ENCODE data around the gene HNRNPA1.

Gene HNRNPA1

DNA sequence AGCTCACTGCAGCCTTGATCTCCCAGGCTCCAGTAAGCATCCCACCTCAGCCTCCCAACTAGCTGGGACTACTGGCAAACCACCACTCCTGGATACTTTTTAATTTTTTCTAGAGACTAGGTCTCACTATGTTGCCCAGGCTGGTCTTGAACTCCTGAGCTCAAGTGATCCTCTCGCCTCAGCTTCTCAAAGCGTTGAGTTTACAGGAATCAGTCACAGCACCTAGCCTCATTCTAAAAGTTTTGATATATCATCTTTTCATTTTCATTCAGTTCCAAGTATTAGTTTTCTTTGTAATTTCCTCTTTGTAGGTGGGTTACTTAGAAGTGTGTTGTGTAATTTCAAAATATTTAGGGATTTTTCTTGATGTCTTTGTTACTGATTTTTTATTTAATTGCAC is 10.2 kb upstream of the HNRNPA1 start:
- peaks cover 8 to 13% of the 10 kb centered on the region in 2 experiments; a peak in 2 of 3 replicates for H3K36me3 ChIP-seq (ENCODE audit: control insufficient read depth in 2 of 2, insufficient read depth in 1 of 2, low read length in 2 of 2)
- CTCF ChIA-PET: interaction anchor here (0.7 to 1.7 kb wide), 2 partner anchors 19 to 61 kb away, joined by 3 to 7 read pairs; no protein-coding TSS in a partner anchor
- no peak for TF ChIP-seq ZNF175 (tag by site-specific recombination; IDR thresholded peaks at IDR 0.05)
- peaks cover 9% of the 10 kb centered on the region for H3K4me1 ChIP-seq (ENCODE audit: control insufficient read depth, insufficient read depth, low read length)
- H3K9me3 ChIP-seq (ENCODE audit: control insufficient read depth, insufficient read depth, low read depth, low read length): no peaks in the 10 kb centered on the region
- POLR2A ChIA-PET: interaction anchor here (3.5 to 4.0 kb wide), 2 partner anchors 10 to 11 kb away, joined by 17 to 19 read pairs; partner anchors contain the start of genes CBX5 and HNRNPA1
- no peak overlapping the region for H3K4me3 ChIP-seq (ENCODE audit: low read depth, low read length)
- no peak overlapping the region for H3K27ac ChIP-seq (ENCODE audit: extremely low read depth, low read depth, low read length)

DNA sequence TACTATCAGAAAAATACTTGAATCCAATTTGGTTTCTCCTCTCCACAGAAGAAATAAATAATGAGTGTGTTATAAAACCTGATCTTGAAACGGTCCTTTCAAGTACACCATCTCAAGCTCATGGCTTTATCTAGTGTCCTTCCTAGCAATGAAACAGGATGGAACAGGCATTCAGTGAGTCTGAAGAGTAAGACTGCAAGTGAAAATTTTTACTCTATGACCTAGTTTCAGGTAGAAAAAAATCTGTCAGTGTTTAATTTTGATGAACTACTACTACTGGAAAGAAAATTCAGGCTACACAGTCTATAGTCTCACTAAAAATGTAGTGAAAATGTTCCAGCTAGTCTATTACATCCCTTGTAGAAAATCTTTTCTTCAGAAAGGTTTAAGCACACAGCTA is 8.3 kb upstream of the HNRNPA1 start:
- TF ChIP-seq ZNF521 (tag by site-specific recombination; IDR thresholded peaks at IDR 0.05) (no peak), ZNF664 (tag by site-specific recombination; IDR thresholded peaks at IDR 0.05) (peak; percentile 96)
- Histone ChIP-seq H3K27ac (ENCODE audit: extremely low read depth, low read depth, low read length) (no peak overlapping the region), H3K4me3 (ENCODE audit: low read depth, low read length) (no peak overlapping the region), H3K36me3 (ENCODE audit: control insufficient read depth in 2 of 2, insufficient read depth in 1 of 2, low read length in 2 of 2) (peaks cover 8 to 13% of the 10 kb centered on the region in 2 experiments; a peak in 2 of 3 replicates), H3K9me3 (ENCODE audit: control insufficient read depth, insufficient read depth, low read depth, low read length) (no peaks in the 10 kb centered on the region), H3K4me1 (ENCODE audit: control insufficient read depth, insufficient read depth, low read length) (peaks cover 6% of the 10 kb centered on the region)
- ChIA-PET POLR2A (interaction anchor here (0.5 to 3.5 kb wide), 2 partner anchors 13 to 82 kb away, joined by 3 to 17 read pairs; no protein-coding TSS in a partner anchor), CTCF (interaction anchor here (0.7 to 1.9 kb wide), 7 partner anchors 9 to 88 kb away, joined by 3 to 7 read pairs (median 4); no protein-coding TSS in a partner anchor)

- no peaks in the 10 kb centered on the region for H3K9me3 ChIP-seq (ENCODE audit: control insufficient read depth, insufficient read depth, low read depth, low read length)
- ChIA-PET POLR2A (interaction anchor here (1.2 to 1.5 kb wide), 2 partner anchors 9 to 11 kb away, joined by 3 to 7 read pairs; no protein-coding TSS in a partner anchor), CTCF (interaction anchor here (0.6 to 1.9 kb wide), 5 partner anchors 9 to 60 kb away, joined by 3 to 8 read pairs (median 7); partner anchors contain the start of gene COPZ1)
- H3K4me1 ChIP-seq (ENCODE audit: control insufficient read depth, insufficient read depth, low read length): peaks cover 11% of the 10 kb centered on the region
- H3K36me3 ChIP-seq (ENCODE audit: control insufficient read depth in 2 of 2, insufficient read depth in 1 of 2, low read length in 2 of 2): peaks cover 8 to 25% of the 10 kb centered on the region in 2 experiments; a peak in 2 of 3 replicates
- H3K4me3 ChIP-seq (ENCODE audit: low read depth, low read length): no peak overlapping the region
- H3K27ac ChIP-seq (ENCODE audit: extremely low read depth, low read depth, low read length): no peak overlapping the region
- TF ChIP-seq ZSCAN16 (tag by site-specific recombination; IDR thresholded peaks at IDR 0.05): peak; percentile 92
- TF ChIP-seq ZXDB (tag by site-specific recombination; IDR thresholded peaks at IDR 0.05): peak; percentile 24; the same call in 1 of the 2 replicates
- TF ChIP-seq, protein P1, sequence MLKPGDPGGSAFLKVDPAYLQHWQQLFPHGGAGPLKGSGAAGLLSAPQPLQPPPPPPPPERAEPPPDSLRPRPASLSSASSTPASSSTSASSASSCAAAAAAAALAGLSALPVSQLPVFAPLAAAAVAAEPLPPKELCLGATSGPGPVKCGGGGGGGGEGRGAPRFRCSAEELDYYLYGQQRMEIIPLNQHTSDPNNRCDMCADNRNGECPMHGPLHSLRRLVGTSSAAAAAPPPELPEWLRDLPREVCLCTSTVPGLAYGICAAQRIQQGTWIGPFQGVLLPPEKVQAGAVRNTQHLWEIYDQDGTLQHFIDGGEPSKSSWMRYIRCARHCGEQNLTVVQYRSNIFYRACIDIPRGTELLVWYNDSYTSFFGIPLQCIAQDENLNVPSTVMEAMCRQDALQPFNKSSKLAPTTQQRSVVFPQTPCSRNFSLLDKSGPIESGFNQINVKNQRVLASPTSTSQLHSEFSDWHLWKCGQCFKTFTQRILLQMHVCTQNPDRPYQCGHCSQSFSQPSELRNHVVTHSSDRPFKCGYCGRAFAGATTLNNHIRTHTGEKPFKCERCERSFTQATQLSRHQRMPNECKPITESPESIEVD (tag by site-specific recombination; IDR thresholded peaks at IDR 0.05): peak; percentile 95
- TF ChIP-seq ZNF239 (tag by site-specific recombination; IDR thresholded peaks at IDR 0.05): no peak
- TF ChIP-seq GLI2 (tag by site-specific recombination; IDR thresholded peaks at IDR 0.05; ENCODE audit: borderline replicate concordance, low read depth): peak; percentile 82
- peak; percentile 78; the same call in 1 of the 2 replicates for TF ChIP-seq ZSCAN30 (tag by site-specific recombination; IDR thresholded peaks at IDR 0.05)
- 0 out of 2 replicates have a peak, but pooled peaks have one; percentile 27 for TF ChIP-seq INSM2 (tag by site-specific recombination; IDR thresholded peaks at IDR 0.05)
- TF ChIP-seq IKZF3 (tag by site-specific recombination; IDR thresholded peaks at IDR 0.05): peak; percentile 91
- 0 out of 2 replicates have a peak, but pooled peaks have one; percentile 35 for TF ChIP-seq OVOL3 (tag by site-specific recombination; IDR thresholded peaks at IDR 0.05)
- TF ChIP-seq, protein P2, sequence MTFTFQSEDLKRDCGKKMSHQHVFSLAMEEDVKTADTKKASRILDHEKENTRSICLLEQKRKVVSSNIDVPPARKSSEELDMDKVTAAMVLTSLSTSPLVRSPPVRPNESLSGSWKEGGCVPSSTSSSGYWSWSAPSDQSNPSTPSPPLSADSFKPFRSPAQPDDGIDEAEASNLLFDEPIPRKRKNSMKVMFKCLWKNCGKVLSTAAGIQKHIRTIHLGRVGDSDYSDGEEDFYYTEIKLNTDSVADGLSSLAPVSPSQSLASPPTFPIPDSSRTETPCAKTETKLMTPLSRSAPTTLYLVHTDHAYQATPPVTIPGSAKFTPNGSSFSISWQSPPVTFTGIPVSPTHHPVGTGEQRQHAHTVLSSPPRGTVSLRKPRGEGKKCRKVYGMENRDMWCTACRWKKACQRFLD (tag by site-specific recombination; IDR thresholded peaks at IDR 0.05): no peak
- TF ChIP-seq HIC1 (tag by site-specific recombination; IDR thresholded peaks at IDR 0.05): no peak
- no peak for TF ChIP-seq ZNF658 (tag by site-specific recombination; IDR thresholded peaks at IDR 0.05)
- TF ChIP-seq ZNF558 (tag by site-specific recombination; IDR thresholded peaks at IDR 0.05): peak; percentile 48; the same call in 1 of the 2 replicates
- 0 out of 2 replicates have a peak, but pooled peaks have one; percentile 48 for TF ChIP-seq ZNF488 (tag by site-specific recombination; IDR thresholded peaks at IDR 0.05)
- peak; percentile 92 for TF ChIP-seq OSR2 (tag by site-specific recombination; IDR thresholded peaks at IDR 0.05)
- no peak for TF ChIP-seq ZNF830 (tag by site-specific recombination; IDR thresholded peaks at IDR 0.05; ENCODE audit: low read depth)
- peak; percentile 92 for TF ChIP-seq ZNF600 (tag by site-specific recombination; IDR thresholded peaks at IDR 0.05)
Observed at GRCh38 chr12:54273981-54274380, 6.5 kb upstream of the HNRNPA1 start.

Measured in HEK293 (cell line).